ENCODE data around the gene SENP2.
"Not testable (repeated sequence)": the region's sequence is repeated elsewhere in the genome, so short reads cannot be mapped to it uniquely, and the experiment has no call there.

The SENP2 gene

GRCh38 chr3:185640308-185640707 lies 54.2 kb downstream of the SENP2 start:
- Histone ChIP-seq H3K4me3 (ENCODE audit: low read depth in 1 of 2, low read length in 1 of 2) (no peak overlapping the region), H3K27me3 (no peaks in the 10 kb centered on the region), H3K36me3 (no peaks in the 10 kb centered on the region), H3K27ac (no peak overlapping the region), H3K9me3 (no peaks in the 10 kb centered on the region), H3K4me1 (ENCODE audit: control insufficient read depth in 1 of 2, insufficient read depth in 1 of 2, low read depth in 1 of 2, low read length in 1 of 2) (no peaks in the 10 kb centered on the region)
- no peak for TF ChIP-seq CTCF (IDR thresholded peaks at IDR 0.05)

GRCh38 chr3:185645191-185645590 lies 59.1 kb downstream of the SENP2 start:
- not testable (repeated sequence) for H3K4me3 ChIP-seq (ENCODE audit: low read depth in 1 of 2, low read length in 1 of 2); H3K27ac ChIP-seq; H3K36me3 ChIP-seq; H3K9me3 ChIP-seq; H3K4me1 ChIP-seq (ENCODE audit: control insufficient read depth in 1 of 2, insufficient read depth in 1 of 2, low read depth in 1 of 2, low read length in 1 of 2); H3K27me3 ChIP-seq

GRCh38 chr3:185645596-185646381 lies 59.7 kb downstream of the SENP2 start:
- peaks cover 4 to 6% of the 10 kb centered on the region in 2 experiments for H3K4me1 ChIP-seq (ENCODE audit: control insufficient read depth in 1 of 2, insufficient read depth in 1 of 2, low read depth in 1 of 2, low read length in 1 of 2)
- no peaks in the 10 kb centered on the region for H3K36me3 ChIP-seq
- TF ChIP-seq CTCF (IDR thresholded peaks at IDR 0.05) = no peak
- H3K9me3 ChIP-seq = no peaks in the 10 kb centered on the region
- H3K27me3 ChIP-seq = no peaks in the 10 kb centered on the region
- no peak overlapping the region for H3K4me3 ChIP-seq (ENCODE audit: low read depth in 1 of 2, low read length in 1 of 2)
- H3K27ac ChIP-seq = no peak overlapping the region

- Histone ChIP-seq H3K4me3 (ENCODE audit: low read depth in 1 of 2, low read length in 1 of 2) (no peak overlapping the region), H3K27me3 (no peaks in the 10 kb centered on the region), H3K9me3 (no peaks in the 10 kb centered on the region), H3K4me1 (ENCODE audit: control insufficient read depth in 1 of 2, insufficient read depth in 1 of 2, low read depth in 1 of 2, low read length in 1 of 2) (peaks cover 4 to 6% of the 10 kb centered on the region in 2 experiments), H3K36me3 (no peaks in the 10 kb centered on the region), H3K27ac (no peak overlapping the region)
- TF ChIP-seq CTCF (IDR thresholded peaks at IDR 0.05) = no peak
These were observed 60.5 kb downstream of the SENP2 start for GRCh38 chr3:185646382-185647133.

- no peak for TF ChIP-seq CTCF (IDR thresholded peaks at IDR 0.05)
- Histone ChIP-seq H3K27ac (no peak overlapping the region), H3K4me1 (ENCODE audit: control insufficient read depth in 1 of 2, insufficient read depth in 1 of 2, low read depth in 1 of 2, low read length in 1 of 2) (peaks cover 4 to 6% of the 10 kb centered on the region in 2 experiments), H3K36me3 (no peaks in the 10 kb centered on the region), H3K4me3 (ENCODE audit: low read depth in 1 of 2, low read length in 1 of 2) (no peak overlapping the region), H3K9me3 (no peaks in the 10 kb centered on the region), H3K27me3 (no peaks in the 10 kb centered on the region)
These were observed 61.2 kb downstream of the SENP2 start for GRCh38 chr3:185647134-185647879.

Measured in neutrophil (primary cell).